HG02759 (cell line): ENCODE data around the gene CD37.
"Not testable (repeated sequence)": the region's sequence is repeated elsewhere in the genome, so short reads cannot be mapped to it uniquely, and the experiment has no call there.

ENCODE experiments used
- ATAC-seq: cut with Tn5 transposase; IDR thresholded peaks from one replicate; pipeline ENCODE4 v1.9.1; 2021; ENCODE audit warnings: mild to moderate bottlenecking, moderate library complexity; ENCODE audit not compliant: unreplicated experiment

Gene CD37

DNA sequence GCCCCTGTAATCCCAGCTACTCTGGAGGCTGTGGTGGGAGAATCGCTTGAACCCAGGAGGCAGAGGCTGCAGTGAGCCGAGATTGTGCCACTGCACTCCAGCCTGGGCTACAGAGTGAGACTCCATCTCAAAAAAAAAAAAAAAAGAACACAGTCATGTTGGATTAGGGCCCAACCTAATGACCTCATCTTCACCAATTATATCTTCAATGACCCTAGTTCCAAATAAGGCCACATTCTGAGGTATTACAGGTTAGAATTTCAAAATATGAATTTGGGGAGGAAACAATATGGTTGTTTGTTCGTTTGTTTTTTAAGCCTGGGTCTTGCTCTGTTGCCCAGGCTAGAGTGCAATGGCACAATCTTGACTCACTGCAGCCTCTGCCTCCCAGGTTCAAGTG lies 38.0 kb downstream of the CD37 start:
- not testable (repeated sequence) for ATAC-seq

GRCh38 chr19:49374665-49375434 lies 39.6 kb downstream of the CD37 start:
- ATAC-seq, result no peak

GRCh38 chr19:49378512-49378911 lies 43.3 kb downstream of the CD37 start:
- ATAC-seq, result no peak

GRCh38 chr19:49380391-49380790 lies 45.2 kb downstream of the CD37 start:
- ATAC-seq, result no peak

GRCh38 chr19:49382639-49383038 lies 47.4 kb downstream of the CD37 start:
- no peak for ATAC-seq

DNA sequence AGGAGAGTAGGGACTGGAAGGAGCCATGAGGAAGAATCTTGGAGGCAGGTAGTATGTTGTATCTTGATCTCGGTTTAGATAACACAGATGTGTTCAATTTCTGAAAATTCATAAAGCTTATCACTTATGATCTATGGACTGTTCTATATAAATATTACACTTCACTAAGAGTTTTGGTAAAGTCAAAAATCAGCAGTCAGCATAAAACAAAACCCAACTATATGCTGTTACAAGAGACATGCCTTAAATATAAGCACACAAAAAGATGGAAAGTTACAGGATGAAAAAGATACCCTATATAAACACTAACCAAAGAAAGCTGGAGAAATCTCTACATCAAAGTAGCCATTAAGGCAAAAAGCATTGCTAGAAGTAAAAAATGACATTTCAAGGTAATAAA lies 48.4 kb downstream of the CD37 start:
- no peak for ATAC-seq

DNA sequence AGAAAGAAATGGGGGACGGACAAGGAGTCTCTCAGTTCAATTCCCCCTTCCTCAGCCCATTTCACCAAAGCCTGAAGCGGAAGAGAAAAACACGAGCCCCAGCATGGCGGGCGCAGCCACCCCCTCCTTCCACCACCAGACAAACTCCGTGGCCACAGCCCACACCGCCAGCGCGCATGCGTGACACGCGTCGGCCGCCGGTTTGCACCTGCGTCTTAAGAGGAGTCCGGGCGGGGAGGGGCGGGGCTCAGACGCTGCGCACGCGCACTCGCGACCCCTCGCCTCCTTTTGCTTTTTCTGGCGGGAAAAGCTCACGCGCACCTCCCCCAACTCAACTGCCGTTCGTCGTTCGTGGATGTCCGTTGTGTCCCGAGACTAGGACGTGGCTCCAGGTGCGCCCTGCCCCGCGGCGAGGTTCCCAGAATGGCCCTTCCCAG lies 52.7 kb downstream of the CD37 start, which contains the start of gene KASH5:
Gene KASH5, plus strand, starts transcription at position 314 of the 437 bp plus-strand sequence. CDS start 2,635 bp downstream, outside the sequence.
- no peak for ATAC-seq

GRCh38 chr19:49389406-49389805 lies 54.2 kb downstream of the CD37 start:
- ATAC-seq, result no peak
